Hepatocyte (in vitro differentiated cells): ENCODE measurements around the gene SNRNP25. TPM values are rescaled to one million over a fixed set of nuclear protein-coding genes. Genes with fewer than 3 reads are reported as not detected.

Experiments
- DNase-seq: peaks from one replicate; pipeline ENCODE4 v3.0.0-alpha.2; 2016; ENCODE audit warnings: low spot score
- H2AFZ ChIP-seq: fragments of 200-600 bp; sonication (generic); 2 replicates; pipeline ENCODE4 v1.6.0; 2016; ENCODE audit warnings: antibody characterized with exemption, mild to moderate bottlenecking
- H3K27ac ChIP-seq: fragments of 200-600 bp; sonication (generic); 2 replicates; pipeline ENCODE4 v1.5.1; 2016; ENCODE audit warnings: mild to moderate bottlenecking
- H3K27me3 ChIP-seq: fragments of 200-600 bp; sonication (generic); 2 replicates; pipeline ENCODE4 v1.6.1; 2016
- H3K36me3 ChIP-seq: fragments of 200-600 bp; sonication (generic); replicated peaks from 2 replicates; pipeline ENCODE4 v1.5.1; 2016; ENCODE audit warnings: low read depth; ENCODE audit not compliant: insufficient read depth
- H3K4me1 ChIP-seq: fragments of 200-600 bp; sonication (generic); 2 replicates; pipeline ENCODE4 v1.5.1; 2016; ENCODE audit warnings: mild to moderate bottlenecking, moderate library complexity; ENCODE audit not compliant: insufficient read depth
- H3K4me2 ChIP-seq: fragments of 200-600 bp; sonication (generic); 2 replicates; pipeline ENCODE4 v1.6.0; 2016
- H3K4me3 ChIP-seq: fragments of 200-600 bp; sonication (generic); 2 replicates; pipeline ENCODE4 v1.5.1; 2016; ENCODE audit warnings: mild to moderate bottlenecking
- H3K79me2 ChIP-seq: fragments of 200-600 bp; sonication (generic); 2 replicates; pipeline ENCODE4 v1.6.0; 2017; ENCODE audit warnings: mild to moderate bottlenecking
- H3K9me2 ChIP-seq: fragments of 200-600 bp; sonication (generic); replicated peaks from 2 replicates; pipeline ENCODE4 v1.6.0; 2017; ENCODE audit warnings: mild to moderate bottlenecking; ENCODE audit not compliant: insufficient read depth
- H3K9me3 ChIP-seq: fragments of 200-600 bp; sonication (generic); 2 replicates; pipeline ENCODE4 v1.5.1; 2016; ENCODE audit warnings: low read depth, mild to moderate bottlenecking
- H4K20me1 ChIP-seq: fragments of 200-600 bp; sonication (generic); 2 replicates; pipeline ENCODE4 v1.6.0; 2016; ENCODE audit warnings: mild to moderate bottlenecking; ENCODE audit not compliant: insufficient read depth, poor library complexity, severe bottlenecking
- EZH2 ChIP-seq: fragments of 200-600 bp; sonication (generic); IDR thresholded peaks from 2 replicates; pipeline ENCODE4 v1.6.1; 2016; ENCODE audit warnings: antibody characterized with exemption, mild to moderate bottlenecking, borderline replicate concordance
- EZH2phosphoT487 ChIP-seq: fragments of 200-600 bp; sonication (generic); IDR thresholded peaks from one replicate; pipeline ENCODE4 v1.6.1; 2018; ENCODE audit warnings: antibody characterized with exemption, mild to moderate bottlenecking, low read depth, moderate library complexity; ENCODE audit not compliant: unreplicated experiment, severe bottlenecking
- WGBS: methylation state at CpG from one replicate; pipeline ENCODE4 v1.1.6; 2016; ENCODE audit warnings: low lambda C conversion rate; ENCODE audit errors: missing lambda C conversion rate; 5-methylcytosine and 5-hydroxymethylcytosine counted together
- microRNA-seq: library from miRNA; unstranded; fragments of <30 nt; microRNA quantifications from one replicate; pipeline ENCODE4, GENCODE V29; 2017
- polyA plus RNA-seq: library from polyadenylated mRNA; unstranded; fragments of >200 nt; fragmentation: Nextera tagmentation; extraction: Ambion mirVana; gene quantifications from 2 replicates; pipeline ENCODE4 v1.2.1, GENCODE V29; 2016
- small RNA-seq: library from RNA; depleted of rRNA; stranded (forward); fragments of <200 nt; gene quantifications from one replicate; pipeline ENCODE3, GENCODE V24; 2014
- total RNA-seq: library from RNA; depleted of rRNA; stranded (reverse); fragments of >200 nt; gene quantifications from 2 replicates; pipeline ENCODE4 v1.2.3, GENCODE V29; 2014
- TF ChIP-seq, protein P1 (sequence below): fragments of 200-600 bp; sonication (generic); IDR thresholded peaks from 2 replicates; pipeline ENCODE4 v1.5.1; 2016; ENCODE audit warnings: antibody characterized with exemption, mild to moderate bottlenecking; ENCODE audit not compliant: poor library complexity

The SNRNP25 gene
- total and polyA plus RNA-seq, 2 experiments from 2014 or later, result 18.3 to 35.3 TPM

DNA sequence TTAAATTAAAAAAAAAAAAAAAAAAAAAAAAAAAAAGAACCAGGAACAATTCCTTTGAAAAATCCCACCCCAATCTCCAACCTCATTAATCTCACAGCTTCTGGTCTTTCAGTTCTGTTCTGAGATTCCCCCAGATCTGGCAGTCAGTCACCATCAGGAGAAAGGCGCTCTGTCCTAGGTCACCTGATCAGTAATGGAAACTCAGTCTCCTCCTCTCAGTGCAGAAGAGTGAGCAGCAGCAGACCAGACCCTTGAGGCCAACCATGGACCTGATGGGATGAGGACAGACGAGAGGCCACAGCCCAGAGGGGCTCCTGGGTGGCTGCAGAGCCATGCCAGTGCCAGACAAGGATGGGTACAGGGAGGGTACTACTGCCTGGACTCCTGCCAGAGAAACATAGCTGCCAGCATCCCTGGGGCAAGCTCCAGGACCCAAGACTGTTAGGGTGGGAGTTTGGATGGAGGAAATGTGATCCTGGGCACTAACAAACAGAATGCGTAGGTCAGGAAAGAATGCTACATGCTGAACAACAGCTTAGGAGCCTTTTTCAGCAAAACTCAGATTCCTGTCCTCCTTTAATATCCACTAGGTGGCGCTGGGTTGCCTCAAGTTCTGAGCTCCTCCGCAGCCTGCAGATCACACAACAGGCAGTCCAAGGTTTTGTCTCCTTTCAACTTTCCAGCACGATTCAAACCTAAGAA lies 53.1 kb downstream of the SNRNP25 start:
- peak; percentile 89 for DNase-seq
- H3K9me2 ChIP-seq, result no peaks in the 10 kb centered on the region
- H3K4me3 ChIP-seq, result no peak overlapping the region
- no peak overlapping the region for H3K4me2 ChIP-seq
- no peaks in the 10 kb centered on the region for H3K4me1 ChIP-seq
- no peaks in the 10 kb centered on the region for H4K20me1 ChIP-seq
- no peak overlapping the region for H3K27ac ChIP-seq
- 38% methylated on average over 6 of the region's 6 CpGs for WGBS
- H3K27me3 ChIP-seq, result no peaks in the 10 kb centered on the region
- no peaks in the 10 kb centered on the region for H3K79me2 ChIP-seq
- TF ChIP-seq EZH2, result no peak
- TF ChIP-seq, protein P1, sequence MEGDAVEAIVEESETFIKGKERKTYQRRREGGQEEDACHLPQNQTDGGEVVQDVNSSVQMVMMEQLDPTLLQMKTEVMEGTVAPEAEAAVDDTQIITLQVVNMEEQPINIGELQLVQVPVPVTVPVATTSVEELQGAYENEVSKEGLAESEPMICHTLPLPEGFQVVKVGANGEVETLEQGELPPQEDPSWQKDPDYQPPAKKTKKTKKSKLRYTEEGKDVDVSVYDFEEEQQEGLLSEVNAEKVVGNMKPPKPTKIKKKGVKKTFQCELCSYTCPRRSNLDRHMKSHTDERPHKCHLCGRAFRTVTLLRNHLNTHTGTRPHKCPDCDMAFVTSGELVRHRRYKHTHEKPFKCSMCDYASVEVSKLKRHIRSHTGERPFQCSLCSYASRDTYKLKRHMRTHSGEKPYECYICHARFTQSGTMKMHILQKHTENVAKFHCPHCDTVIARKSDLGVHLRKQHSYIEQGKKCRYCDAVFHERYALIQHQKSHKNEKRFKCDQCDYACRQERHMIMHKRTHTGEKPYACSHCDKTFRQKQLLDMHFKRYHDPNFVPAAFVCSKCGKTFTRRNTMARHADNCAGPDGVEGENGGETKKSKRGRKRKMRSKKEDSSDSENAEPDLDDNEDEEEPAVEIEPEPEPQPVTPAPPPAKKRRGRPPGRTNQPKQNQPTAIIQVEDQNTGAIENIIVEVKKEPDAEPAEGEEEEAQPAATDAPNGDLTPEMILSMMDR, result peak; percentile 77
- no peak for TF ChIP-seq EZH2phosphoT487
- H3K36me3 ChIP-seq, result no peaks in the 10 kb centered on the region
- H2AFZ ChIP-seq, result no peak overlapping the region
- no peaks in the 10 kb centered on the region for H3K9me3 ChIP-seq

Small RNAs within 50 kb of the gene (microRNA-seq; reads per million reads assigned to microRNA genes)
- not detected for gene MIR6859-4

Small RNAs within 50 kb of the gene (small RNA-seq; reads per million reads assigned to genes)
- not detected for gene MIR6859-4
- not detected for gene Z69720.2

Other genes with a start within 250 kb of the SNRNP25 start
- 2.7 and 2.8 TPM in 2 replicates for gene POLR3K, start 220 bp upstream of the SNRNP25 start, total RNA-seq
- 12.1 and 12.5 TPM in 2 replicates for gene POLR3K, start 220 bp upstream of the SNRNP25 start, polyA plus RNA-seq
- gene RHBDF1, start 18.8 kb downstream of the SNRNP25 start, total RNA-seq, result 21.8 and 41.5 TPM in 2 replicates
- 73.6 and 95.3 TPM in 2 replicates for gene RHBDF1, start 18.8 kb downstream of the SNRNP25 start, polyA plus RNA-seq
- 67.4 and 85.7 TPM in 2 replicates for gene MPG, start 24.4 kb downstream of the SNRNP25 start, total RNA-seq
- gene MPG, start 24.4 kb downstream of the SNRNP25 start, polyA plus RNA-seq, result 83.9 and 121 TPM in 2 replicates
- 5.5 and 10.2 TPM in 2 replicates for gene NPRL3, start 84.8 kb downstream of the SNRNP25 start, total RNA-seq
- gene NPRL3, start 84.8 kb downstream of the SNRNP25 start, polyA plus RNA-seq, result 28.8 and 31.2 TPM in 2 replicates
- not detected in 2 replicates for gene HBZ, start 98.8 kb downstream of the SNRNP25 start, total RNA-seq
- 0.28 TPM in 1 of 2 replicates, not detected in the other for gene HBZ, start 98.8 kb downstream of the SNRNP25 start, polyA plus RNA-seq
- gene HBM, start 112.2 kb downstream of the SNRNP25 start, total RNA-seq, result not detected in 2 replicates
- not detected in 2 replicates for gene HBM, start 112.2 kb downstream of the SNRNP25 start, polyA plus RNA-seq
- not detected in 2 replicates for gene HBA2, start 119.0 kb downstream of the SNRNP25 start, total RNA-seq
- not detected in 2 replicates for gene HBA2, start 119.0 kb downstream of the SNRNP25 start, polyA plus RNA-seq
- not detected in 2 replicates for gene HBA1, start 122.9 kb downstream of the SNRNP25 start, total RNA-seq
- gene HBA1, start 122.9 kb downstream of the SNRNP25 start, polyA plus RNA-seq, result 1.9 TPM in 1 of 2 replicates, not detected in the other
- gene HBQ1, start 126.6 kb downstream of the SNRNP25 start, total RNA-seq, result not detected in 2 replicates
- 0.30 TPM in 1 of 2 replicates, not detected in the other for gene HBQ1, start 126.6 kb downstream of the SNRNP25 start, polyA plus RNA-seq
- gene LUC7L, start 175.6 kb downstream of the SNRNP25 start, total RNA-seq, result 74.1 and 75.4 TPM in 2 replicates
- gene LUC7L, start 175.6 kb downstream of the SNRNP25 start, polyA plus RNA-seq, result 75.2 and 88.1 TPM in 2 replicates
- 37.6 and 84.1 TPM in 2 replicates for gene FAM234A, start 181.0 kb downstream of the SNRNP25 start, total RNA-seq
- 96.5 and 106 TPM in 2 replicates for gene FAM234A, start 181.0 kb downstream of the SNRNP25 start, polyA plus RNA-seq
- gene RGS11, start 222.1 kb downstream of the SNRNP25 start, total RNA-seq, result 0.04 and 0.57 TPM in 2 replicates
- 0.93 and 3.4 TPM in 2 replicates for gene RGS11, start 222.1 kb downstream of the SNRNP25 start, polyA plus RNA-seq
- 0.48 TPM in 1 of 2 replicates, not detected in the other for gene ARHGDIG, start 226.8 kb downstream of the SNRNP25 start, total RNA-seq
- gene ARHGDIG, start 226.8 kb downstream of the SNRNP25 start, polyA plus RNA-seq, result 1.0 and 1.1 TPM in 2 replicates
- gene PDIA2, start 229.3 kb downstream of the SNRNP25 start, total RNA-seq, result 0.08 TPM in 1 of 2 replicates, not detected in the other
- 0.47 and 1.0 TPM in 2 replicates for gene PDIA2, start 229.3 kb downstream of the SNRNP25 start, polyA plus RNA-seq